PFSK-1 (cell line): ENCODE measurements around the gene IMP4.

Experiments used
- FOXP2 ChIP-seq: optimal IDR thresholded peaks from 2 replicates; pipeline ENCODE3; 2011; ENCODE audit warnings: borderline replicate concordance, control low read depth, inconsistent platforms; ENCODE audit not compliant: insufficient read depth; ENCODE audit errors: extremely low read length, extremely low read depth
- POLR2AphosphoS5 ChIP-seq: IDR thresholded peaks from 2 replicates; pipeline ENCODE4 v1.6.1; 2012; ENCODE audit warnings: low read depth, mild to moderate bottlenecking, control low read depth, low read length, moderate library complexity
- REST ChIP-seq, 2 experiments: IDR thresholded peaks; 2 replicates each; pipeline versions ENCODE4 v1.6.1 to v1.8.0; 2011 to 2012; ENCODE audit warnings: low read depth in 2 of 2, low read length in 2 of 2, control low read depth in 1 of 2, inconsistent platforms in 1 of 2, mild to moderate bottlenecking in 1 of 2, moderate library complexity in 1 of 2; ENCODE audit not compliant: insufficient read depth in 1 of 2
- SIN3A ChIP-seq: IDR thresholded peaks from 2 replicates; pipeline ENCODE4 v1.6.1; 2012; ENCODE audit warnings: mild to moderate bottlenecking, low read length, moderate library complexity, borderline replicate concordance; ENCODE audit not compliant: insufficient read depth
- TAF1 ChIP-seq: IDR thresholded peaks from 2 replicates; pipeline ENCODE4 v1.6.1; 2012; ENCODE audit warnings: low read length, control low read depth, borderline replicate concordance; ENCODE audit not compliant: insufficient read depth

Gene IMP4

GRCh38 chr2:130332271-130333073 lies 10.2 kb upstream of the IMP4 start:
- TF ChIP-seq POLR2AphosphoS5 (no peak), REST (IDR thresholded peaks at IDR 0.05; ENCODE audit: insufficient read depth in 1 of 2, low read depth in 2 of 2, low read length in 2 of 2) (no peak), FOXP2 (no peak), TAF1 (no peak), SIN3A (no peak)

- TF ChIP-seq FOXP2 (no peak), TAF1 (no peak), SIN3A (no peak), POLR2AphosphoS5 (no peak), REST (IDR thresholded peaks at IDR 0.05; ENCODE audit: insufficient read depth in 1 of 2, low read depth in 2 of 2, low read length in 2 of 2) (no peak)
Measured at GRCh38 chr2:130334026-130334425, 8.7 kb upstream of the IMP4 start.

GRCh38 chr2:130335226-130335625 lies 7.5 kb upstream of the IMP4 start:
- TF ChIP-seq TAF1 (no peak), REST (IDR thresholded peaks at IDR 0.05; ENCODE audit: insufficient read depth in 1 of 2, low read depth in 2 of 2, low read length in 2 of 2) (no peak), FOXP2 (no peak), SIN3A (no peak), POLR2AphosphoS5 (no peak)

GRCh38 chr2:130336150-130336876 lies 6.4 kb upstream of the IMP4 start:
- TF ChIP-seq REST (IDR thresholded peaks at IDR 0.05; ENCODE audit: insufficient read depth in 1 of 2, low read depth in 2 of 2, low read length in 2 of 2): no peak
- no peak for TF ChIP-seq TAF1
- TF ChIP-seq SIN3A: no peak
- no peak for TF ChIP-seq POLR2AphosphoS5
